H1 (cell line): ENCODE results near the gene SLC38A2. TPM values are rescaled to one million over a fixed set of nuclear protein-coding genes. Genes with fewer than 3 reads are reported as not detected.

Experiments
- CBX8 ChIP-seq: fragments of 300-800, 300-1000 bp; sonication (generic); IDR thresholded peaks from 2 replicates; pipeline ENCODE4 v1.7.1; 2016; ENCODE audit warnings: low read depth, low read length, borderline replicate concordance
- CHD1 ChIP-seq: IDR thresholded peaks from 2 replicates; pipeline ENCODE4 v1.6.1; 2012; ENCODE audit warnings: low read depth, low read length, improper control_type of control experiment
- CHD7 ChIP-seq: fragments of 300-600 bp; sonication (generic); IDR thresholded peaks from 2 replicates; pipeline ENCODE4 v1.7.1; 2012; ENCODE audit warnings: low read length, moderate library complexity, mild to moderate bottlenecking, inconsistent platforms; ENCODE audit not compliant: insufficient replicate concordance
- CTCF ChIP-seq, 3 experiments: IDR thresholded peaks; 1 replicate in 2 of 3; 2 replicates in 1 of 3; pipeline versions ENCODE4 v1.5.1 to v1.6.1; 2011; ENCODE audit warnings: low read length in 3 of 3, mild to moderate bottlenecking in 3 of 3, inconsistent platforms in 2 of 3, low read depth in 1 of 3, moderate library complexity in 1 of 3; ENCODE audit not compliant: insufficient read depth in 1 of 3; ENCODE audit errors: control extremely low read depth in 1 of 3
- EGR1 ChIP-seq: IDR thresholded peaks from 2 replicates; pipeline ENCODE4 v1.6.1; 2011; ENCODE audit warnings: low read depth, low read length, borderline replicate concordance
- EZH2 ChIP-seq: fragments of 200-600 bp; sonication (generic); IDR thresholded peaks from 2 replicates; pipeline ENCODE4 v1.7.1; 2012; ENCODE audit warnings: low read depth, mild to moderate bottlenecking, moderate library complexity, low read length, inconsistent platforms; ENCODE audit not compliant: severe bottlenecking
- MAFK ChIP-seq: IDR thresholded peaks from 2 replicates; pipeline ENCODE4 v1.6.1; 2012; ENCODE audit warnings: low read depth, mild to moderate bottlenecking, improper control_type of control experiment, low read length
- RAD21 ChIP-seq, 2 experiments: IDR thresholded peaks in 1 of 2; conservative IDR thresholded peaks in 1 of 2; 2 replicates each; pipeline ENCODE4 v1.6.1; 2011; ENCODE audit warnings: low read depth in 2 of 2, low read length in 2 of 2, improper control_type of control experiment in 1 of 2, inconsistent platforms in 1 of 2, mild to moderate bottlenecking in 1 of 2, moderate library complexity in 1 of 2
- SUZ12 ChIP-seq: fragments of 200-600 bp; sonication (generic); IDR thresholded peaks from 2 replicates; pipeline ENCODE4 v1.6.1; 2012; ENCODE audit warnings: mild to moderate bottlenecking, inconsistent platforms, low read length, moderate library complexity, mixed read lengths
- polyA plus RNA-seq, 7 experiments: library from polyadenylated mRNA; depleted of rRNA in 3 of 7; stranded (reverse) in 5 of 7; unstranded in 2 of 7; fragments of >200 nt in 5 of 7; fragments of 200-250 nt in 2 of 7; gene quantifications; 1 replicate in 5 of 7; 2 replicates in 1 of 7; 4 replicates in 1 of 7; pipeline versions ENCODE4 v1.2.1 to v1.2.3, GENCODE V29; 2011 to 2013; ENCODE audit warnings: missing spikeins in 2 of 7, mixed read lengths in 2 of 7
- total RNA-seq: library from RNA; stranded (reverse); fragmentation: NEBNext Ultra II Directional; extraction: Animal tissue kit (Norgen Biotek cat#: 25700); gene quantifications from 2 replicates; pipeline ENCODE4 v1.2.1, GENCODE V29; 2021

SLC38A2 gene
- total and polyA plus RNA-seq, 2 of the 8 experiments (the other 6 are each of a cell fraction or from before 2014, with no cell fraction given) = 163 to 684 TPM

- TF ChIP-seq CTCF (IDR thresholded peaks at IDR 0.05; ENCODE audit: control extremely low read depth in 1 of 3, insufficient read depth in 1 of 3, low read depth in 1 of 3, low read length in 3 of 3) (no peak), CHD1 (no peak), EZH2 (no peak), MAFK (no peak), EGR1 (no peak), RAD21 (IDR thresholded peaks at IDR 0.05 in 1 of 2, conservative IDR thresholded peaks at IDR 0.05 in 1 of 2; ENCODE audit: low read depth in 2 of 2, low read length in 2 of 2) (no peak), SUZ12 (no peak), CHD7 (no peak), CBX8 (no peak)
Measured at GRCh38 chr12:46378530-46378929, 6.0 kb upstream of the SLC38A2 start (continued).
